Ovary (tissue), 9 donors: Measurements from ENCODE around the gene DDX39A. TPM values are rescaled to one million over a fixed set of nuclear protein-coding genes. Genes with fewer than 3 reads are reported as not detected.
"Not testable (repeated sequence)": the region's sequence is repeated elsewhere in the genome, so short reads cannot be mapped to it uniquely, and the experiment has no call there.

Experiments used
- DNase-seq, 5 donors: peaks; one replicate each; pipeline ENCODE4 v3.0.0-alpha.2; 2019 to 2020
- H3K27ac ChIP-seq, 2 donors: fragments of 200-600 bp; one replicate each; pipeline versions ENCODE4 v1.5.1 to v1.8.0; 2019 to 2022
- H3K27me3 ChIP-seq: fragments of 200-600 bp; one replicate; pipeline ENCODE4 v1.8.0; 2022
- H3K36me3 ChIP-seq: fragments of 200-600 bp; sonication (generic); one replicate; pipeline ENCODE4 v1.5.1; 2019
- H3K4me1 ChIP-seq: one replicate; pipeline ENCODE4 v1.8.1; 2013; ENCODE audit warnings: mild to moderate bottlenecking, moderate library complexity; ENCODE audit not compliant: insufficient read depth
- H3K4me3 ChIP-seq: fragments of 200-600 bp; sonication (generic); one replicate; pipeline ENCODE4 v1.5.1; 2017
- H3K9me3 ChIP-seq, 2 donors: fragments of 200-600 bp in 1 of 2; sonication (generic) in 1 of 2; one replicate each; pipeline versions ENCODE4 v1.5.1 to v1.8.1; 2013 to 2019; ENCODE audit warnings: mild to moderate bottlenecking in 1 of 2, moderate library complexity in 1 of 2
- CTCF ChIP-seq, 3 donors: fragments of 450-650 bp in 2 of 3; fragments of 200-600 bp in 1 of 3; IDR thresholded peaks; one replicate each; pipeline versions ENCODE4 v1.5.1 to v1.8.0; 2016 to 2022; ENCODE audit warnings: antibody characterized with exemption in 3 of 3, mild to moderate bottlenecking in 1 of 3
- EP300 ChIP-seq: sonication (generic); formaldehyde crosslinking; IDR thresholded peaks from one replicate; pipeline ENCODE4 v1.6.1; 2017; ENCODE audit warnings: antibody characterized with exemption
- POLR2A ChIP-seq: fragments of 450-650 bp; IDR thresholded peaks from one replicate; pipeline ENCODE4 v1.6.1; 2017; ENCODE audit warnings: antibody characterized with exemption, mild to moderate bottlenecking, moderate library complexity
- WGBS, 3 donors: extraction: QIAGEN DNeasy Blood & Tissue Kit in 1 of 3; methylation state at CpG; one replicate each; pipeline versions ENCODE4 v1.1.5 to v1.1.7; 2013 to 2017; 5-methylcytosine and 5-hydroxymethylcytosine counted together
- intact Hi-C, 4 donors: fragments of 100-400 bp; cut with DNase I; formaldehyde crosslinking; loops; one replicate each; pipeline versions ENCODE4 v1.11.0 to v1.15.1; 2022 to 2023
- polyA plus RNA-seq, 2 donors: library from polyadenylated mRNA; stranded (reverse); fragments of 200-250 nt in 1 of 2; fragments of 350-450 nt in 1 of 2; fragmentation: Illumina TruSeq in 1 of 2; extraction: RNeasy Lipid Tissue Mini Kit (QIAGEN cat#74804) in 1 of 2; gene quantifications; one replicate each; pipeline ENCODE4 v1.2.3, GENCODE V29; 2013 to 2014
- total RNA-seq, 7 donors: library from RNA; depleted of rRNA in 2 of 7; stranded (reverse); fragments of >200 nt in 2 of 7; fragmentation: NEBNext Ultra II Directional in 3 of 7; extraction: Animal tissue kit (Norgen Biotek cat#: 25700) in 3 of 7; gene quantifications; one replicate each; pipeline versions ENCODE4 v1.1.0 to v1.2.4, GENCODE V29; 2016 to 2023
- donor health status: DM: no; HTN: no; CAD: no; lungs with moderate emphysema.
- donor health status: DM: no; HTN: no; CAD: no.
- donor health status: Bipolar disorder and iron deficiency.
- donor health status: DM: yes; HTN: yes; CAD: no.
- donor health status: DM: no; HTN: no; CAD: no.
- donor health status: DM: yes; HTN: yes; CAD: no.

The DDX39A gene
- total and polyA plus RNA-seq, 9 donors: 7.9 to 48.4 (median 31.8) TPM

DNA sequence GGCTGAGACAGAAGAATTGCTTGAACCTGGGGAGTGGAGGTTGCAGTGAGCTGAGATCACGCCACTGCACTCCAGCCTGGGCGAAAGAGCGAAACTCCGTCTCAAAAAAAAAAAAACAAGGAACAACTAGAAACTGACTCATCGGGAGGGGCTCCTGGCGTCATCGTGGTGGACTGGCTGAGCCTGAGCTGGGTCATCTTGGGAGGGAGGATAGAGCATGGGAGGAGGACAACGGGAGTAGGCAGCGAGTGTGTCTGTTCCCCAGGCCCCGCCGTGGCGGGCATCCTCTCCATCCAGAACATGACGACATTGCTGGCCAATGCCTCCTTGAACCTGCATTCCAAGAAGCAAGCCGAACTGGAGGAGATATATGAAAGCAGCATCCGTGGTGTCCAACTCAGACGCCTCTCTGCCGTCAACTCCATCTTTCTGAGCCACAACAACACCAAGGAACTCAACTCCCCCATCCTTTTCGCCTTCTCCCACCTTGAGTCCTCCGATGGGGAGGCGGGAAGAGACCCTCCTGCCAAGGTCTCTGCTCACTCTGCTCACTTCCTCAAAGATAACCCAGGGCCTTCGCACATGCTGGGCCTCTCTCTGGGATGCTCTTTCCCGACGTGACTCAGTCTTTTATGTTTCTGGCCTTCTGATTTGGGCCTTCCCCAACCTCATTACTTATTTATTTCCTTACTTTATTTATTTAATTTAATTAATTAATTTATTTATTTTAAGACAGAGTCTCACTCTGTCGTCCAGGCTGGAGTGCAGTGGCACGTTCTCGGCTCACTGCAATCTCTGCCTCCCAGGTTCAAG lies 16.6 kb downstream of the DDX39A start:
- peak in 1 of 5 donors; percentile 43 for DNase-seq
- Histone ChIP-seq H3K4me1 (peaks cover 6% of the 10 kb centered on the region), H3K36me3 (no peaks in the 10 kb centered on the region), H3K27me3 (no peaks in the 10 kb centered on the region), H3K4me3 (no peak overlapping the region), H3K9me3 (no peaks in the 10 kb centered on the region), H3K27ac (no peak overlapping the region)
- intact Hi-C loops: no loop called here
- 51 to 63% (median 58%) methylated on average over 26 of the region's 26 CpGs for WGBS, 3 donors
- TF ChIP-seq EP300 (no peak), POLR2A (no peak), CTCF (IDR thresholded peaks at IDR 0.05) (no peak)

GRCh38 chr19:14401468-14402195 lies 17.5 kb downstream of the DDX39A start:
- Histone ChIP-seq H3K27me3 (no peaks in the 10 kb centered on the region), H3K9me3 (no peaks in the 10 kb centered on the region), H3K4me1 (peaks cover 6% of the 10 kb centered on the region), H3K36me3 (no peaks in the 10 kb centered on the region), H3K27ac (no peak overlapping the region), H3K4me3 (no peak overlapping the region)
- TF ChIP-seq POLR2A (no peak), EP300 (no peak), CTCF (IDR thresholded peaks at IDR 0.05) (no peak)
- no peak for DNase-seq
- intact Hi-C loops: no loop called here
- 90 to 96% (median 94%) methylated on average over 18 of the region's 18 CpGs for WGBS, 3 donors

GRCh38 chr19:14400951-14401431 lies 18.1 kb downstream of the DDX39A start:
- Histone ChIP-seq H3K27ac (no peak overlapping the region), H3K27me3 (no peaks in the 10 kb centered on the region), H3K4me3 (no peak overlapping the region), H3K9me3 (no peaks in the 10 kb centered on the region), H3K36me3 (no peaks in the 10 kb centered on the region), H3K4me1 (peaks cover 3% of the 10 kb centered on the region)
- intact Hi-C loops: no loop called here
- no peak for TF ChIP-seq CTCF (IDR thresholded peaks at IDR 0.05)
- no peak for TF ChIP-seq POLR2A
- WGBS, 3 donors: 86 to 92% (median 87%) methylated on average over 11 of the region's 11 CpGs
- no peak for DNase-seq

DNA sequence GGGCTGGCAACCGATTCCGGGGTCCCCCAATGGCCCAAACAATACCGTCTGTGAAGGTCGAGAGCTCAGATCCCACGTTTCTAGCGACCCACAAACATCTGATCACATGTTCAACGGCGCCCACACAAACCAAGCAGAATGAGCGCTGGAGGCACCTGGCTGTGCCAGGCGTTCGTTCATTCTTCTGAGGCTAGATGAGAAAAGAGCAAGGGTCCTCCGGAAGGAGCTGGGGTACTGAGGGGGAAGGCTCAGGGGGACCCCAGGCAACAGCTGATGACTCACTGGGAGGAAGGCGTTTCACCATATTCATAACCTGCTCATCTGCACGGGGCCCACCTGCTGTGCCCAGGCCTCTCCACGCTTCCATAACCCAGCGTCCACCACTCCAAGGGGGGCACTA lies 22.0 kb downstream of the DDX39A start:
- 73 to 88% (median 81%) methylated on average over 13 to 16 of the region's 16 CpGs for WGBS, 3 donors
- DNase-seq, H3K36me3 ChIP-seq, H3K27ac ChIP-seq, H3K4me1 ChIP-seq, H3K9me3 ChIP-seq, intact Hi-C loops, H3K27me3 ChIP-seq, H3K4me3 ChIP-seq: not testable (repeated sequence)

DNA sequence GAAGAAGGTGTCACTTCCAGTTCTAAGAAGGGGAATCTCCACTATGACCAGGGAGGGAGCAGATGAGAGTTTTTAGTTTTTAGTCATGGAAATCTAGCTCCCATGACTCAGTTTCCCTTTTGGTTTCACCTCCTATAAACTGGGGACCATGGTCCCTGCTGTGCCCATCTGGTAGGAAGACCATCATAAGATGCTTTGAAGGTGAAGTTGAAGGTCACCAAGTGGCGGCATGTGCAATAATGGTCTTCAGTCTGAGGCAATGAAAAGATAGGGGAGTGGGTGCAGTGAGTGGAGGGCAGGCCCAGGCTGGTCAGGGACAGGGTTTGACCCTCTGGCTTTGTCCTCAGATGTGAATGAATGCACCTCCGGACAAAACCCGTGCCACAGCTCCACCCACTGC lies 22.4 kb downstream of the DDX39A start:
- DNase-seq, intact Hi-C loops, H3K4me3 ChIP-seq, H3K4me1 ChIP-seq, H3K36me3 ChIP-seq, H3K27ac ChIP-seq, H3K9me3 ChIP-seq, H3K27me3 ChIP-seq: not testable (repeated sequence)
- 85 to 96% (median 92%) methylated on average over 3 of the region's 3 CpGs for WGBS, 3 donors
